CD4-positive, alpha-beta T cell treated with Interferon gamma for 1 hour (primary cell): ENCODE measurements around the gene VPS39.
A peak's percentile ranks its signal among the peaks of the same experiment; 100 is the strongest.
"Not testable (repeated sequence)": the region's sequence is repeated elsewhere in the genome, so short reads cannot be mapped to it uniquely, and the experiment has no call there.

Experiments
- DNase-seq: peaks from one replicate; pipeline ENCODE4 v3.0.0-alpha.2; 2020

The VPS39 gene, protein sequence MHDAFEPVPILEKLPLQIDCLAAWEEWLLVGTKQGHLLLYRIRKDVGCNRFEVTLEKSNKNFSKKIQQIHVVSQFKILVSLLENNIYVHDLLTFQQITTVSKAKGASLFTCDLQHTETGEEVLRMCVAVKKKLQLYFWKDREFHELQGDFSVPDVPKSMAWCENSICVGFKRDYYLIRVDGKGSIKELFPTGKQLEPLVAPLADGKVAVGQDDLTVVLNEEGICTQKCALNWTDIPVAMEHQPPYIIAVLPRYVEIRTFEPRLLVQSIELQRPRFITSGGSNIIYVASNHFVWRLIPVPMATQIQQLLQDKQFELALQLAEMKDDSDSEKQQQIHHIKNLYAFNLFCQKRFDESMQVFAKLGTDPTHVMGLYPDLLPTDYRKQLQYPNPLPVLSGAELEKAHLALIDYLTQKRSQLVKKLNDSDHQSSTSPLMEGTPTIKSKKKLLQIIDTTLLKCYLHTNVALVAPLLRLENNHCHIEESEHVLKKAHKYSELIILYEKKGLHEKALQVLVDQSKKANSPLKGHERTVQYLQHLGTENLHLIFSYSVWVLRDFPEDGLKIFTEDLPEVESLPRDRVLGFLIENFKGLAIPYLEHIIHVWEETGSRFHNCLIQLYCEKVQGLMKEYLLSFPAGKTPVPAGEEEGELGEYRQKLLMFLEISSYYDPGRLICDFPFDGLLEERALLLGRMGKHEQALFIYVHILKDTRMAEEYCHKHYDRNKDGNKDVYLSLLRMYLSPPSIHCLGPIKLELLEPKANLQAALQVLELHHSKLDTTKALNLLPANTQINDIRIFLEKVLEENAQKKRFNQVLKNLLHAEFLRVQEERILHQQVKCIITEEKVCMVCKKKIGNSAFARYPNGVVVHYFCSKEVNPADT

GRCh38 chr15:42207674-42208579 lies at the start of gene VPS39:
Gene VPS39, minus strand, starts transcription at chr15:42208304. Its CDS starts 151 bp downstream, at chr15:42208153.
- peak; percentile 84 for DNase-seq

- DNase-seq = no peak
Observed at GRCh38 chr15:42253300-42253699, 45.2 kb upstream of the VPS39 start.

GRCh38 chr15:42240823-42241222 lies 32.7 kb upstream of the VPS39 start:
- no peak for DNase-seq

DNA sequence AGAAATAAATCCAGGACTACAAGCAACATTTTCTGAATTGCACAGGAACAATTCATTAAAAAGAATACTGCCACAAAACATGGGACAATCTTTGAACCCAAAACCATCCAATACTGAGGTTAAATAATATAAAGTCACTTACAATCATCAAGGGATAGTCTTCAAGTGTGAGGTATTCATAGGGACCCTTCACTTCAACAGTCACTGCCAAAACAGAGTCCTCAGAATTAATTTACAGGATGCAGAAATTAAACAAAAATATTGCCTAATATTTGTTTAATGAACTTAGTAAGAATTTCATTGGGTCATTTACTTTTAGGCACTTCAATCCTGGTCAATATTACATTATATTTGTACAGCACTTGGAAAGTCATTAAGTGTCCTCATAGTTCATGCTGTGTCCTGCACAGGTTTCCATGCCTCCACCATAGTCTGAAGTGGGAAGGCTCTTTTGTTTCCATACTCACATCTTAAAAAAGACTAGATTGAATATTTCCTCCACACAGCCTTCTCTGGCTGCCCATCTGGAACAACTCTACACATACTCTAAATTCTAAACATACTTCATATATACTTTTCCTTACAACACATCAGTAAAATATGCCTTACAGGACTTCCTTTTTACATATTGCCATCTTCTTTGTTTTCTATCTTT lies 31.6 kb upstream of the VPS39 start:
- no peak for DNase-seq

GRCh38 chr15:42233107-42233506 lies 25.0 kb upstream of the VPS39 start:
- no peak for DNase-seq

DNA sequence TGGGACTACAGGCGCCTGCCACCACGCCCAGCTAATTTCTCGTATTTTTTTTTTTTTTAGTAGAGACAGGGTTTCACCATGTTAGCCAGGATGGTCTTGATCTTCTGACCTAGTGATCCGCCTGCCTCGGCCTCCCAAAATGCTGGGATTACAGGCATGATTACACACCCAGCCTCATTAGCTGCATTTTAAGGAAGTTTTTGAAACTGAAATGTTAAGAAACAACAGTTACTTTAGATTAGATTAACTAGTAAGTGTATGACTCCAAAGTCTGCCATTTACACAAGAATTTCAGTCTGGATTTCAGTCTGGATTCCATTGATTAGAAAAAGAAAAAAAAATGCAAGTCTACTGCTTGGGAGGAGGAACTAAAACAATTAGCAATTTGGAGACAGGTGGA lies 24.5 kb upstream of the VPS39 start:
- DNase-seq = no peak

DNA sequence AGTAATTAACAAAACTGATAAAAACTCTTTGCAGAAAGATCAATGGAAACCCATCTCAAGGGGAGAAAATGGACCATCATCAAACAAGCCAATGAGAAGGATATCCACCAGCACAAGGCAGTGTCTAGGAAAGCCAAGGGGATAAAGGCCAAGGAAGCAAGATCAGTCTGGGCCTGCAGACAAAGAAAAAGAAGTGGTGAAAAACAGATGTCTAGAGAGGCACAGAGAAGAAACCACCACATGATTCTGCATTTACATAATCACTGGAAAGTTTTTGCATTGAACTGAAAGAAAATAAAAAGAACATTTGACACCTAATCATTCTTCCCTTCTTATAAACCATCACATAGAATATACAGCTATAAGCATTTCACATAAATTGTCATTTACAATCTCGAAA lies 23.0 kb upstream of the VPS39 start:
- DNase-seq = no peak

- not testable (repeated sequence) for DNase-seq
Observed at GRCh38 chr15:42228981-42229380, 20.9 kb upstream of the VPS39 start.

DNA sequence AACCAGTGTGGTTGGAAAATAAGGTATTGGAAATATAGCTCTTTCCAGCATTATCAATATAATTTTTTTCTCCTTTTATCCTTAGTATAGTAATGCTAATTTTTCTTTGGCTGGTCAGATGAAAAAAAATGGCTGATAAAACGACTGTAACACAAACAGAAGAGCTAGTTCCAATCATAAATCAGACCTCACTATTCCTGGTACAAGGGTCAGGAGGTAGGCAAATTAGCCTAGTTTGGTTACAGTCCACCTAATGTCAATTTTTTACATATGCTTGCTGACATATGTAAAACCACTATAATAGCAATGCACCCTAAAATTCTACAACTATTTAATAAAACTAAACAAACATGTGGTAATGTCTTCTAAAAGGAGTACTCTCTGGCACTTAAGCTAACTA lies 19.9 kb upstream of the VPS39 start:
- DNase-seq = no peak

DNA sequence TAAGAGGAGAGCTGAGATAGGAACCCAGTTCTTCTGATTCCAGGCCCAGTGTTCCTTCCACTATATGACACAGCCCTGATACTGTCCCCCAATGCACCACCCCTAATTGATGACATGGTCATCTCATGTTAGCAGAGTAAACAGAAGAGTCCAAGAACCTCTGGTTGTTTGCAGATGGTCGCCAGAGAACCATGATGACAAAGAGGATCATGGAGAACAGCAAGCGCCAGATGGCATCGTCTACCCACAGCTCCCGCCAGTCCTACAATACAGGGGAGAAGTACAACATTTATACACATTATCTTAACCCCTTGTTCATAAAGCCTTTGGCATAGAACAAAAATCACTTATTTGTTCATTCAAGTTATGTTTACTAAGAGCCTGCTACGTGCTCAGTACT lies 18.5 kb upstream of the VPS39 start:
- no peak for DNase-seq

GRCh38 chr15:42220216-42220615 lies 12.1 kb upstream of the VPS39 start:
- DNase-seq = no peak

GRCh38 chr15:42218953-42219592 lies 11.0 kb upstream of the VPS39 start:
- no peak for DNase-seq

DNA sequence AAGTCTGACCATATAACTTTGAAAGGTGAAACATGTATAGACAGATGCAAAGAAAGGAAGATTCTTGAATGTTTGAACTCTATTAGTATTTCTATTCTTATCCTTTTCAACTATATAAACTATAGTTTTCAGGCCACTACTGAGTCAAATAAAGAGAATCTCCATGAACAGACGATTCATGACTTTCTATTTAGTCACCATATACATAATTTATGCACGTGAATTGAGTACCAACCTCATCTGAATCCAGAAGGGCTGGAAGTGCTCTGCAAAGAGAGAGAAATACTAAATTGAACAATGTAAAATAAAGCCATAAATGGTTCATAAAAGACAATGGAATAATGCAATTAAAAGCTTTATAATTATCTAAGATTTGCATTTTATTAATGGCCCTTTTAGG lies 9.5 kb upstream of the VPS39 start:
- DNase-seq = no peak

DNA sequence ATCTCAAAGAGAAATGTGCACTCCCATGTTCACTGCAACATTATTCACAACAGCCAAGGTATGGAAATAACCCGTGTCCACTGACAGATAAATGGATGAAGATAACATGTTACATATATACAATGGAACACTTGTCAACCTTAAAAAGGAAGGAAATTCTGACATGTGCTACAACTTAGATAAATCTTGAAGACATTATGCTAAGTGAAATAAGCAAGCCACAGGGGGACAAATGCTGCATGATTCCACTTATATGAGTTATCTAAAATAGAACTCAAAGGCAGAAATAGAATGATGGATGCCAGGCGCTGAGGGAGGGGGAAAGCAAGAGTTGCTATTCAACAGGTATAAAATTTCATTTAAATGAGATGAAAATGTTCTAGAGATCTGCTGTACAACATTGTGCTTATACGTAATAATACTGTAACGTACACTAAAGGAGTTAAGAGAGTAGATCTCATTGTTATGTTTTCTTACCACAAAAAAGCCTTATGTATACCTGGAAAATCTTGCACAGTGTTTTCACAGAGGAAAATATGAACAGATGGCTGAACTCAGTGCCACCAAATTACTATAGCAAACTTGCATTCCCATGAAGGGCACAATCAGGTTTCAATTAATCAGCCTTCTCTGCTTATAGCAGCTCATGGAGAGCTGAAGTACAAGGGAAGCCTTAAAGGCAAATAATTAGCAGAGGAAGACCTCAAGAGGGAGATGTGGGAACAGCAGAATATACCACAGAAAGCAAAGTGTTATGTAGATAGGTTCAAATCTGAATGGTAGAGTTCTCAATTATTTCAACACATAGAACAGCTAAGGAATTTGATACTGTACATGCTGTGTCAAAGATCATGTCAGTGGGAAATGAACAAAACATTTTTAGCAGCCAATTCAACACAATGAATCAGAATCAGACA lies 8.1 kb upstream of the VPS39 start:
- no peak for DNase-seq

- no peak for DNase-seq
Observed at GRCh38 chr15:42214600-42214999, 6.5 kb upstream of the VPS39 start.

GRCh38 chr15:42213511-42213910 lies 5.4 kb upstream of the VPS39 start:
- DNase-seq = no peak

DNA sequence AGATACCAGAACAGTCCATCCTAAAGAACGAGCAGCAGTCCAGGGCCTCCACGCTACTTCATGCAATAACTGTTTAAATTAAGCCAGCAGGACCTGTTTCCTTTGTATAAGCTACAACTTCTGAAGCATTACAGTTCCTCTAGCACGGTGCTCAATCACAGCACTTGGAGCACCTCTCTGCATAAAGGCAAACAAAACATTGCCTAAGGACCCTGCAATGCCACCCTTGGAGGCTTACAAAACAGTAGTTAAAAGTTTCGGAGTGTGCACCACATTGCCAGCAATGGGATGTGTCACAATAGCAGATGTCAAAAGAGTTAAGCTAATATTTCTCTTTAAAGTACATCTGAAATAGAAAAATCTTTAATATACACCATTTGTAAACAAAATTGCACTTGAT lies 2.6 kb upstream of the VPS39 start:
- DNase-seq = no peak

DNA sequence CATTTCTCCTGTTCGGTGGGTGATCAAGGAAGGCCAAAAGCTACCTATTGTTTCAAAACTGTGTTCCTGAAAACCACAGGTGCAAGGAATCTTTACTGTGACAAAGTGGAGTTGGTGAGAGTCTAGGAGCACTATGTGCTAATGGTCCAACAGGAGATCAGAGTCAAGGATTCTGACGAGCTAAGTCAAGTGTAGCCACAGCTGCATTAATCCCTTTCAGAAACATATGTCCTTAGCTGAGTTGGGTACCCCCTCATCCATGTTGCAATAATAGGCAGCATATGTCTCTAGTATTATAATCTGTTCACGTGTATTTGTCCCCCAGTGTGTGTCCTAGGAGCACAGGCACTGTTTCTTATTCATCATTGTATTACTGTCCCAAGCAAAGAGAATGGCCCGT lies 1.7 kb downstream of the VPS39 start:
- DNase-seq = no peak

GRCh38 chr15:42203891-42204290 lies 4.2 kb downstream of the VPS39 start:
- no peak for DNase-seq

DNA sequence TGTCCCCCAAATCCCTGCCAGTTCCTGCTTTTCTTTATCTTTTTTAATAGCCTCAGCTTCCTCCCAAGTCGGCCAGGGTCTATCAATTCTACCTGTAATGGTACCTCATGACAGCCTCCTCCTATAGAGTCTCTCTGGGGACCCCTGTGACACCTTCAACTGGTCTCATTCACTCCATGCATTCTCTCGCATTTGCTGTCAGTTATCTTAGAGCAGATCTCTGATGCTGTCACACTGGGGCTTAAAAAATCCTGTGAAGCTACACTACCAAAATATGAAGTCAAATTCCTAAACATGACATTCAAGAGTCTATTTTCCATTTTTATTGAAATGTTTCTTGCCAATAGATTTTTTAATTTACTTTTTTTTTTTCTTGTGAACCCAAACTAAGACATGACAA lies 5.5 kb downstream of the VPS39 start:
- no peak for DNase-seq

DNA sequence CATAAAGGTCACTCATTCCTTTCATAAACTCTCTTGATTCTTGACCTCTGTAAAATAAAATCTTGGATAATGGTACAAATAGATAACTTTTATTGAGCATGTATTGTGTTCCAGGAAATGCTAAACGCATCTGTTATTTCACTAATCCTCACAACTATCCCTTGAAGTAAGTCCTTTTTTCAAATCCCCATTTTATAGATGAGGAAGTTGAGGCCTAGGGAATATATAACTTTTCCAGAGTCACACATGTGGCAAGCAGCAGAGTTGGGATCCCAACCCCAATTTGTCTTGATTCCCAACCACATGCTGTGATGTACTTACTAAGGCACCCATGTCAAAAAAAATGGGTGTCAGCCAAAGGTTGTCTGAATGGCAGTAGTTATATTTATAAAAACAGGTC lies 6.3 kb downstream of the VPS39 start:
- DNase-seq = no peak
